ENCODE results near the gene ARHGAP28. TPM values are rescaled to one million over a fixed set of nuclear protein-coding genes. Genes with fewer than 3 reads are reported as not detected.
A peak's percentile ranks its signal among the peaks of the same experiment; 100 is the strongest.

Gene ARHGAP28
- total RNA-seq, 6 donors from 2014 or later, result 4.1 to 18.9 (median 11.3) TPM

GRCh38 chr18:6776188-6776587, 46.7 kb downstream of the ARHGAP28 start:
- ATAC-seq (ENCODE audit: low FRiP score in 2 of 2) (peak in 1 of 2 donors; percentile 86), DNase-seq (no peak)
- H3K4me1 ChIP-seq, result peaks cover 0 to 11% (median 5%) of the 10 kb centered on the region in 4 donors
- no peak overlapping the region for H3K27ac ChIP-seq
- 59 to 69% methylated on average over 7 of the region's 7 CpGs for WGBS, 2 donors
- no peak for TF ChIP-seq POLR2AphosphoS5 (IDR thresholded peaks at IDR 0.05)
- TF ChIP-seq CTCF (IDR thresholded peaks at IDR 0.05), result no peak
- no peak for TF ChIP-seq POLR2A (IDR thresholded peaks at IDR 0.05)
- TF ChIP-seq EP300 (IDR thresholded peaks at IDR 0.05), result no peak
- H3K36me3 ChIP-seq, result no peaks in the 10 kb centered on the region
- H3K9me3 ChIP-seq, result no peaks in the 10 kb centered on the region
- no peaks in the 10 kb centered on the region for H3K27me3 ChIP-seq
- no peak overlapping the region for H3K4me3 ChIP-seq

- no peak for ATAC-seq (ENCODE audit: low FRiP score in 2 of 2)
- Histone ChIP-seq H3K4me1 (peaks cover 4 to 18% (median 12%) of the 10 kb centered on the region in 4 donors), H3K9me3 (no peaks in the 10 kb centered on the region), H3K36me3 (no peaks in the 10 kb centered on the region), H3K27me3 (no peaks in the 10 kb centered on the region), H3K4me3 (no peak overlapping the region), H3K27ac (no peak overlapping the region)
- WGBS, 2 donors, result 90 to 100% methylated on average over 3 of the region's 3 CpGs
- TF ChIP-seq EP300 (IDR thresholded peaks at IDR 0.05), result no peak
- TF ChIP-seq POLR2A (IDR thresholded peaks at IDR 0.05), result no peak
- TF ChIP-seq POLR2AphosphoS5 (IDR thresholded peaks at IDR 0.05), result no peak
- TF ChIP-seq CTCF (IDR thresholded peaks at IDR 0.05), result no peak
- no peak for DNase-seq
These were observed 48.0 kb downstream of the ARHGAP28 start for GRCh38 chr18:6777509-6777908.

GRCh38 chr18:6778459-6779247, 49.1 kb downstream of the ARHGAP28 start:
- peaks cover 4 to 15% (median 11%) of the 10 kb centered on the region in 4 donors for H3K4me1 ChIP-seq
- H3K27me3 ChIP-seq, result no peaks in the 10 kb centered on the region
- no peak for ATAC-seq (ENCODE audit: low FRiP score in 2 of 2)
- H3K27ac ChIP-seq, result no peak overlapping the region
- DNase-seq, result no peak
- TF ChIP-seq EP300 (IDR thresholded peaks at IDR 0.05) (no peak), CTCF (IDR thresholded peaks at IDR 0.05) (no peak), POLR2A (IDR thresholded peaks at IDR 0.05) (no peak), POLR2AphosphoS5 (IDR thresholded peaks at IDR 0.05) (no peak)
- H3K4me3 ChIP-seq, result no peak overlapping the region
- H3K9me3 ChIP-seq, result no peaks in the 10 kb centered on the region
- no peaks in the 10 kb centered on the region for H3K36me3 ChIP-seq
- 83 to 92% methylated on average over 5 of the region's 5 CpGs for WGBS, 2 donors

- WGBS, 2 donors, result 30 to 47% methylated on average over 7 of the region's 7 CpGs
- Histone ChIP-seq H3K36me3 (no peaks in the 10 kb centered on the region), H3K27me3 (no peaks in the 10 kb centered on the region), H3K9me3 (no peaks in the 10 kb centered on the region), H3K27ac (peak overlapping the region; percentile 34 to 66 (median 48)), H3K4me1 (peaks cover 4 to 17% (median 10%) of the 10 kb centered on the region in 4 donors), H3K4me3 (no peak overlapping the region)
- DNase-seq (no peak), ATAC-seq (ENCODE audit: low FRiP score in 2 of 2) (peak; percentile 12 to 52)
- TF ChIP-seq CTCF (IDR thresholded peaks at IDR 0.05), result no peak
- TF ChIP-seq POLR2A (IDR thresholded peaks at IDR 0.05), result no peak
- TF ChIP-seq EP300 (IDR thresholded peaks at IDR 0.05), result no peak
- no peak for TF ChIP-seq POLR2AphosphoS5 (IDR thresholded peaks at IDR 0.05)
These were observed 51.7 kb downstream of the ARHGAP28 start for GRCh38 chr18:6781142-6781714.

Measured in upper lobe of left lung (tissue), 6 donors.